ENCODE results near the gene ADAMTS17.

ADAMTS17 gene

GRCh38 chr15:100007609-100008008, 334.2 kb downstream of the ADAMTS17 start:
- TF ChIP-seq CTCF (IDR thresholded peaks at IDR 0.05; ENCODE audit: low read depth, low read length) (no peak), MYC (IDR thresholded peaks at IDR 0.05; ENCODE audit: low read depth, low read length) (no peak), MAX (IDR thresholded peaks at IDR 0.05; ENCODE audit: low read depth, low read length) (no peak), POLR2A (IDR thresholded peaks at IDR 0.05; ENCODE audit: extremely low read depth, insufficient read length) (no peak)

GRCh38 chr15:100005715-100006114, 336.1 kb downstream of the ADAMTS17 start:
- H3K4me3 ChIP-seq (ENCODE audit: low read depth, low read length), result no peak overlapping the region
- TF ChIP-seq POLR2A (IDR thresholded peaks at IDR 0.05; ENCODE audit: extremely low read depth, insufficient read length), result no peak
- TF ChIP-seq CTCF (IDR thresholded peaks at IDR 0.05; ENCODE audit: low read depth, low read length), result no peak
- no peak for TF ChIP-seq MYC (IDR thresholded peaks at IDR 0.05; ENCODE audit: low read depth, low read length)
- no peak for TF ChIP-seq MAX (IDR thresholded peaks at IDR 0.05; ENCODE audit: low read depth, low read length)
- DNase-seq (ENCODE audit: low read depth), result no peak

More at GRCh38 chr15:100007609-100008008, 334.2 kb downstream of the ADAMTS17 start:
- no peak for DNase-seq (ENCODE audit: low read depth)
- no peak overlapping the region for H3K4me3 ChIP-seq (ENCODE audit: low read depth, low read length)

GRCh38 chr15:100005013-100005412, 336.8 kb downstream of the ADAMTS17 start:
- TF ChIP-seq POLR2A (IDR thresholded peaks at IDR 0.05; ENCODE audit: extremely low read depth, insufficient read length) (no peak), MYC (IDR thresholded peaks at IDR 0.05; ENCODE audit: low read depth, low read length) (no peak), CTCF (IDR thresholded peaks at IDR 0.05; ENCODE audit: low read depth, low read length) (no peak), MAX (IDR thresholded peaks at IDR 0.05; ENCODE audit: low read depth, low read length) (no peak)
- DNase-seq (ENCODE audit: low read depth), result no peak
- no peak overlapping the region for H3K4me3 ChIP-seq (ENCODE audit: low read depth, low read length)

- DNase-seq (ENCODE audit: low read depth), result no peak
- no peak overlapping the region for H3K4me3 ChIP-seq (ENCODE audit: low read depth, low read length)
- TF ChIP-seq MYC (IDR thresholded peaks at IDR 0.05; ENCODE audit: low read depth, low read length), result no peak
- TF ChIP-seq POLR2A (IDR thresholded peaks at IDR 0.05; ENCODE audit: extremely low read depth, insufficient read length), result no peak
- TF ChIP-seq CTCF (IDR thresholded peaks at IDR 0.05; ENCODE audit: low read depth, low read length), result no peak
- TF ChIP-seq MAX (IDR thresholded peaks at IDR 0.05; ENCODE audit: low read depth, low read length), result no peak
Observed at GRCh38 chr15:100002787-100003536, 338.8 kb downstream of the ADAMTS17 start.

- no peak overlapping the region for H3K4me3 ChIP-seq (ENCODE audit: low read depth, low read length)
- DNase-seq (ENCODE audit: low read depth), result no peak
- TF ChIP-seq CTCF (IDR thresholded peaks at IDR 0.05; ENCODE audit: low read depth, low read length) (no peak), MAX (IDR thresholded peaks at IDR 0.05; ENCODE audit: low read depth, low read length) (no peak)
Observed at GRCh38 chr15:100002086-100002620, 339.6 kb downstream of the ADAMTS17 start.
